Smooth muscle cell (in vitro differentiated cells): ENCODE measurements around the gene ARHGAP35. TPM values are rescaled to one million over a fixed set of nuclear protein-coding genes. Genes with fewer than 3 reads are reported as not detected.

Experiments
- DNase-seq: peaks from one replicate; lab custom pipeline; 2025; ENCODE audit not compliant: unreplicated experiment; lab: John Stamatoyannopoulos, UW
- H2AFZ ChIP-seq: fragments of 200-600 bp; sonication (generic); 2 replicates; pipeline ENCODE4 v1.6.0; 2016; ENCODE audit warnings: antibody characterized with exemption, low read depth, mild to moderate bottlenecking
- H3F3A ChIP-seq: fragments of 200-600 bp; sonication (generic); 2 replicates; pipeline ENCODE4 v1.6.0; 2017; ENCODE audit warnings: antibody characterized with exemption, low read depth
- H3K27ac ChIP-seq: fragments of 200-600 bp; sonication (generic); 2 replicates; pipeline ENCODE4 v1.5.1; 2016; ENCODE audit warnings: low read depth, mild to moderate bottlenecking
- H3K27me3 ChIP-seq: fragments of 200-600 bp; sonication (generic); 2 replicates; pipeline ENCODE4 v1.6.1; 2016; ENCODE audit warnings: low read depth, mild to moderate bottlenecking
- H3K36me3 ChIP-seq: fragments of 200-600 bp; sonication (generic); 2 replicates; pipeline ENCODE4 v1.5.1; 2016; ENCODE audit warnings: low read depth
- H3K4me1 ChIP-seq: fragments of 200-600 bp; sonication (generic); 2 replicates; pipeline ENCODE4 v1.5.1; 2016; ENCODE audit warnings: low read depth
- H3K4me2 ChIP-seq: fragments of 200-600 bp; sonication (generic); 2 replicates; pipeline ENCODE4 v1.6.0; 2016; ENCODE audit warnings: mild to moderate bottlenecking
- H3K4me3 ChIP-seq: fragments of 200-600 bp; sonication (generic); 2 replicates; pipeline ENCODE4 v1.5.1; 2016; ENCODE audit warnings: mild to moderate bottlenecking
- H3K79me2 ChIP-seq: fragments of 200-600 bp; sonication (generic); 2 replicates; pipeline ENCODE4 v1.6.0; 2016; ENCODE audit warnings: low read depth, mild to moderate bottlenecking
- H3K9ac ChIP-seq: fragments of 200-600 bp; sonication (generic); 2 replicates; pipeline ENCODE4 v1.6.0; 2016; ENCODE audit warnings: low read depth
- H3K9me3 ChIP-seq: fragments of 200-600 bp; sonication (generic); replicated peaks from 2 replicates; pipeline ENCODE4 v1.5.1; 2016; ENCODE audit warnings: low read depth
- H4K20me1 ChIP-seq: fragments of 200-600 bp; sonication (generic); 2 replicates; pipeline ENCODE4 v1.6.0; 2016; ENCODE audit warnings: low read depth
- CTCF ChIP-seq: fragments of 200-600 bp; sonication (generic); IDR thresholded peaks from 2 replicates; pipeline ENCODE4 v1.5.1; 2017; ENCODE audit warnings: borderline replicate concordance, mild to moderate bottlenecking, antibody characterized with exemption; ENCODE audit not compliant: insufficient read depth, poor library complexity, severe bottlenecking
- WGBS: methylation state at CpG from one replicate; pipeline ENCODE4 v1.1.7; 2016; ENCODE audit warnings: low lambda C conversion rate; 5-methylcytosine and 5-hydroxymethylcytosine counted together
- polyA plus RNA-seq: library from polyadenylated mRNA; unstranded; fragments of >200 nt; fragmentation: Nextera tagmentation; extraction: Ambion mirVana; gene quantifications from 2 replicates; pipeline ENCODE4 v1.2.1, GENCODE V29; 2016
- total RNA-seq: library from RNA; depleted of rRNA; stranded (reverse); fragments of >200 nt; gene quantifications from 2 replicates; pipeline ENCODE4 v1.2.3, GENCODE V29; 2014

ARHGAP35 gene
- total and polyA plus RNA-seq, 2 experiments from 2014 or later: 6.9 to 19.8 TPM

DNA sequence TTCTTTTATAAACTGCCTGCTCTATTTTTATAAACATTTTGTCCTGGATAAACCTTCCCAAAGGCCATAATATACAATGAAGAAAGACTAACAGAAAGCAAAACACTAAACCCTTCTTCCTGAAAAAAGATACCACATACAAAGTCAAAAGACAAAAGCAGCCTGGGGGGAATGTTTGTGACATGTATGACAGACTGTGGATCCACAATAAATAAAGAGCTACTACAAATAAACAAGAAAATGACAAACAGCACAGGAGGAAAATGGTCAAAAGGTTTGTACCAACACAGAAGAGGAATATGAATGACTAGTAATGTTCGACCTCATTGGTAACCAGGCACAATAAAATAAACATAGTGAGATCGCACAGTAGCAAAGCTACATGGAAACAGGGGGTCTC lies 29.9 kb upstream of the ARHGAP35 start:
- no peak overlapping the region for H3K9ac ChIP-seq
- H3F3A ChIP-seq: peaks cover 11% of the 10 kb centered on the region
- H2AFZ ChIP-seq: no peak overlapping the region
- no peaks in the 10 kb centered on the region for H3K27me3 ChIP-seq
- H4K20me1 ChIP-seq: no peaks in the 10 kb centered on the region
- TF ChIP-seq CTCF: no peak
- no peak for DNase-seq
- H3K36me3 ChIP-seq: no peaks in the 10 kb centered on the region
- H3K4me2 ChIP-seq: no peak overlapping the region
- no peaks in the 10 kb centered on the region for H3K4me1 ChIP-seq
- peak overlapping the region; percentile 92 for H3K27ac ChIP-seq
- no peaks in the 10 kb centered on the region for H3K79me2 ChIP-seq
- H3K9me3 ChIP-seq: no peaks in the 10 kb centered on the region
- WGBS: 98% methylated on average over 2 of the region's 2 CpGs
- H3K4me3 ChIP-seq: no peak overlapping the region

DNA sequence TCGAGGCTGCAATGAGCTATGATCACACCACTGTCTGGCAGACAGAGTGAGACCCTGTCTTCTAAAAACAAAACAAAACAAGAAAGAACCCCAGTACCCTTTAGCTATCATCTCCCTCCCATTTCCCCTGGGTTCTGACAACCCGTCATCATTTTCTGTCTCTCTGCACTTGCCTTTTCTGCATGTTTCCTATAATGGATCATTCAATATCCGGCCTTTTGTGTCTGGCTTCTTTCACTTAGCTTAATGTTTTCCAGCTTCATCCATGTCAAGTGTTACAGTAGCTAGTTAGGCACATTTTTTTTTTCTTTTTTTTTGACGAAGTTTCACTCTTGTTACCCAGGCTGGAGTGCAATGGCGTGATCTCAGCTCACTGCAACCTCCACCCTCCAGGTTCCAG lies 26.7 kb upstream of the ARHGAP35 start:
- WGBS: 82% methylated on average over 5 of the region's 5 CpGs
- Histone ChIP-seq H2AFZ (no peak overlapping the region), H3K9me3 (no peaks in the 10 kb centered on the region), H3K36me3 (no peaks in the 10 kb centered on the region), H3K4me2 (no peak overlapping the region), H3K27me3 (no peaks in the 10 kb centered on the region), H3F3A (peaks cover 6% of the 10 kb centered on the region), H3K27ac (no peak overlapping the region), H3K79me2 (no peaks in the 10 kb centered on the region), H4K20me1 (no peaks in the 10 kb centered on the region), H3K4me3 (no peak overlapping the region), H3K4me1 (no peaks in the 10 kb centered on the region), H3K9ac (no peak overlapping the region)
- DNase-seq: no peak
- no peak for TF ChIP-seq CTCF

GRCh38 chr19:46834984-46835383 lies 25.8 kb upstream of the ARHGAP35 start:
- Histone ChIP-seq H3F3A (peaks cover 6% of the 10 kb centered on the region), H3K79me2 (no peaks in the 10 kb centered on the region), H3K9me3 (no peaks in the 10 kb centered on the region), H3K4me3 (no peak overlapping the region), H3K27ac (no peak overlapping the region), H3K4me1 (no peaks in the 10 kb centered on the region), H3K4me2 (no peak overlapping the region), H3K9ac (no peak overlapping the region), H2AFZ (no peak overlapping the region), H4K20me1 (peaks cover 8% of the 10 kb centered on the region), H3K27me3 (no peaks in the 10 kb centered on the region), H3K36me3 (no peaks in the 10 kb centered on the region)
- WGBS: 98% methylated on average over 6 of the region's 6 CpGs
- DNase-seq: no peak
- no peak for TF ChIP-seq CTCF

DNA sequence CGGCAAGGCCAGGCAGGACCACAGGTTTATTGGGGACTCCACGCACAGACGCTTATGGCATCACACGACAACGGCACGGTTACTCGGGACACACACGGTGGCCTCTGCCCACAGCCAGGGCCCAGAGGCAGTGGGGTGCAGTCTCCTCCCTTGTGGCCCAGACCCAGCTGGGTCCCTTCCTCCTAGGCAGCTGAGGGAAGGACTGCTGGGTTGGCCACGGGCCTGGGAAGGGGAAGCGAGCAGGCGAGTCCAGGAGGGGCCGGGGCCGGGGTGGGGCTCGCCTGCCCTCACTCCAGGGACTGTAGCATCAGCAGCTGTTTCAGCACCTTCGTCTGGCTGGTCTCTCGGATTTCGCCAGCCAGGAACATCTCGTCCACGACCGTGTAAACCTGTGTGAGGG lies 22.6 kb upstream of the ARHGAP35 start:
- Histone ChIP-seq H3K9me3 (no peaks in the 10 kb centered on the region), H3K4me3 (no peak overlapping the region), H3K4me1 (no peaks in the 10 kb centered on the region), H3K79me2 (peaks cover 7% of the 10 kb centered on the region), H3K4me2 (no peak overlapping the region), H2AFZ (no peak overlapping the region), H3F3A (peaks cover 9% of the 10 kb centered on the region), H3K27me3 (no peaks in the 10 kb centered on the region), H3K9ac (no peak overlapping the region), H4K20me1 (peaks cover 37% of the 10 kb centered on the region), H3K36me3 (no peaks in the 10 kb centered on the region), H3K27ac (no peak overlapping the region)
- 98% methylated on average over 18 of the region's 20 CpGs for WGBS
- no peak for DNase-seq
- TF ChIP-seq CTCF: no peak
